ENCODE results near the gene GRXCR1. TPM values are rescaled to one million over a fixed set of nuclear protein-coding genes. Genes with fewer than 3 reads are reported as not detected.

Gene GRXCR1
- total RNA-seq, 1 experiment from 2014 or later: not detected

DNA sequence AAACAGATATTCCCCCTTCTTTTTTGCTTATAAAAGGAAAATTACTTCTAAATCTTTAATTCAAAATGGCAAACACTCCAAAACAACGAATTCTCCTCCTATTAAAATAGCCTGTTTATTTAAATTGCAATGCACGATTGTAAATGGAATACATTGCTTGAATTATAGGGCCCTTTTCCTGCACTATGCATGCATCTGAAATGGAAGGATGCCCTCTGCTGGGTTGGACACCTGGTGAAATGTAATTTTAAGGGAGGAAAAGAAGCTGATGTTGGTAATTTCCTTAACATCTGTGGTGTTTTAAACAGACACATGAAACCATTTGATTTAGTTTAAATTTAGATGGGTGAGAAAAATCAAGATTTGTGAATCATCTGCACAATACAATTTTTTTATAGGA lies 72.8 kb downstream of the GRXCR1 start:
- Histone ChIP-seq H3K23me2 (ENCODE audit: insufficient read length, low read depth, low read length, poor library complexity, severe bottlenecking) (no peaks in the 10 kb centered on the region), H3T11ph (ENCODE audit: low read length) (no peak overlapping the region), H3K9me3 (ENCODE audit: control insufficient read depth, low read depth, low read length) (peaks cover 7% of the 10 kb centered on the region), H3K4me2 (ENCODE audit: insufficient read depth, insufficient read length, low read length) (no peak overlapping the region), H3K27ac (ENCODE audit: insufficient read length, low read depth, low read length) (no peak overlapping the region), H4K5ac (ENCODE audit: insufficient read length, low read depth, low read length) (no peak overlapping the region), H3K9ac (ENCODE audit: extremely low read depth, insufficient read length, low read length) (no peak overlapping the region), H2BK5ac (ENCODE audit: insufficient read length, low read length) (no peak overlapping the region), H2BK12ac (ENCODE audit: insufficient read length, low read depth, low read length) (no peak overlapping the region), H2AK5ac (ENCODE audit: insufficient read length, low read length) (no peak overlapping the region), H4K91ac (ENCODE audit: insufficient read length, low read depth, low read length) (no peak overlapping the region), H3K14ac (ENCODE audit: insufficient read depth, low read length) (no peak overlapping the region), H3K18ac (ENCODE audit: insufficient read length, low read depth, low read length) (no peak overlapping the region), H3K79me2 (ENCODE audit: insufficient read depth, low read length) (no peaks in the 10 kb centered on the region), H3K23ac (ENCODE audit: insufficient read length, low read depth, low read length) (no peak overlapping the region), H3K4me1 (ENCODE audit: insufficient read depth, low read length) (no peaks in the 10 kb centered on the region), H3K4ac (ENCODE audit: low read depth, low read length) (no peak overlapping the region), H3K56ac (ENCODE audit: insufficient read length, low read depth, low read length) (no peak overlapping the region), H2BK20ac (ENCODE audit: low read depth, low read length, poor library complexity, severe bottlenecking) (no peak overlapping the region), H2BK15ac (ENCODE audit: low read depth, low read length) (no peak overlapping the region), H2BK120ac (ENCODE audit: low read depth, low read length, poor library complexity, severe bottlenecking) (no peak overlapping the region), H4K8ac (replicated peaks; ENCODE audit: insufficient read length, low read depth, low read length) (no peak overlapping the region), H3K27me3 (ENCODE audit: insufficient read depth, low read length) (no peaks in the 10 kb centered on the region), H3K79me1 (ENCODE audit: insufficient read depth, low read depth, low read length, poor library complexity, severe bottlenecking) (no peaks in the 10 kb centered on the region), H2AFZ (ENCODE audit: low read length) (no peak overlapping the region), H4K20me1 (ENCODE audit: control insufficient read depth, insufficient read depth, insufficient read length) (no peaks in the 10 kb centered on the region)
- TF ChIP-seq, protein P1, sequence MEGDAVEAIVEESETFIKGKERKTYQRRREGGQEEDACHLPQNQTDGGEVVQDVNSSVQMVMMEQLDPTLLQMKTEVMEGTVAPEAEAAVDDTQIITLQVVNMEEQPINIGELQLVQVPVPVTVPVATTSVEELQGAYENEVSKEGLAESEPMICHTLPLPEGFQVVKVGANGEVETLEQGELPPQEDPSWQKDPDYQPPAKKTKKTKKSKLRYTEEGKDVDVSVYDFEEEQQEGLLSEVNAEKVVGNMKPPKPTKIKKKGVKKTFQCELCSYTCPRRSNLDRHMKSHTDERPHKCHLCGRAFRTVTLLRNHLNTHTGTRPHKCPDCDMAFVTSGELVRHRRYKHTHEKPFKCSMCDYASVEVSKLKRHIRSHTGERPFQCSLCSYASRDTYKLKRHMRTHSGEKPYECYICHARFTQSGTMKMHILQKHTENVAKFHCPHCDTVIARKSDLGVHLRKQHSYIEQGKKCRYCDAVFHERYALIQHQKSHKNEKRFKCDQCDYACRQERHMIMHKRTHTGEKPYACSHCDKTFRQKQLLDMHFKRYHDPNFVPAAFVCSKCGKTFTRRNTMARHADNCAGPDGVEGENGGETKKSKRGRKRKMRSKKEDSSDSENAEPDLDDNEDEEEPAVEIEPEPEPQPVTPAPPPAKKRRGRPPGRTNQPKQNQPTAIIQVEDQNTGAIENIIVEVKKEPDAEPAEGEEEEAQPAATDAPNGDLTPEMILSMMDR (conservative IDR thresholded peaks at IDR 0.05): peak; percentile 40; the same call in 1 of the 3 replicates
- H3K27me3 Mint-ChIP-seq (ENCODE audit: low read depth): no peaks in the 10 kb centered on the region
- peaks cover 0 to 1% (median 0%) of the 10 kb centered on the region in 3 experiments; a peak in 1 of 7 replicates for H3K36me3 Mint-ChIP-seq (ENCODE audit: insufficient read depth in 1 of 3, low read depth in 3 of 3)
- H3K4me1 Mint-ChIP-seq: no peaks in the 10 kb centered on the region
- peaks cover 16% of the 10 kb centered on the region in 2 experiments for H3K9me3 Mint-ChIP-seq
- no peak for DNase-seq
- H3K27ac Mint-ChIP-seq: no peak overlapping the region; a peak in 1 of 7 replicates
- WGBS (ENCODE audit: extremely low coverage, insufficient read length, low lambda C conversion rate): no CpG with 5 or more reads among the region's 2 CpGs
- H3K4me3 Mint-ChIP-seq: no peak overlapping the region

Measured in H9 (cell line).